Endothelial cell of umbilical vein (primary cell): ENCODE data around the gene SYNGR3.

Experiments
- EZH2 ChIP-seq: IDR thresholded peaks from 2 replicates; pipeline ENCODE4 v1.6.1; 2012; ENCODE audit warnings: borderline replicate concordance, low read depth, mild to moderate bottlenecking, moderate library complexity, low read length, inconsistent platforms; ENCODE audit not compliant: severe bottlenecking
- TF ChIP-seq, protein P1 (sequence below), 2 donors: IDR thresholded peaks; 1 replicate in 1 of 2; 2 replicates in 1 of 2; pipeline ENCODE4 v1.5.1; 2011; ENCODE audit warnings: low read length in 2 of 2, mild to moderate bottlenecking in 2 of 2, moderate library complexity in 2 of 2, control low read depth in 1 of 2, inconsistent platforms in 1 of 2, low read depth in 1 of 2; ENCODE audit not compliant: insufficient read depth in 1 of 2; ENCODE audit errors: extremely low read depth in 1 of 2

- TF ChIP-seq, protein P1, sequence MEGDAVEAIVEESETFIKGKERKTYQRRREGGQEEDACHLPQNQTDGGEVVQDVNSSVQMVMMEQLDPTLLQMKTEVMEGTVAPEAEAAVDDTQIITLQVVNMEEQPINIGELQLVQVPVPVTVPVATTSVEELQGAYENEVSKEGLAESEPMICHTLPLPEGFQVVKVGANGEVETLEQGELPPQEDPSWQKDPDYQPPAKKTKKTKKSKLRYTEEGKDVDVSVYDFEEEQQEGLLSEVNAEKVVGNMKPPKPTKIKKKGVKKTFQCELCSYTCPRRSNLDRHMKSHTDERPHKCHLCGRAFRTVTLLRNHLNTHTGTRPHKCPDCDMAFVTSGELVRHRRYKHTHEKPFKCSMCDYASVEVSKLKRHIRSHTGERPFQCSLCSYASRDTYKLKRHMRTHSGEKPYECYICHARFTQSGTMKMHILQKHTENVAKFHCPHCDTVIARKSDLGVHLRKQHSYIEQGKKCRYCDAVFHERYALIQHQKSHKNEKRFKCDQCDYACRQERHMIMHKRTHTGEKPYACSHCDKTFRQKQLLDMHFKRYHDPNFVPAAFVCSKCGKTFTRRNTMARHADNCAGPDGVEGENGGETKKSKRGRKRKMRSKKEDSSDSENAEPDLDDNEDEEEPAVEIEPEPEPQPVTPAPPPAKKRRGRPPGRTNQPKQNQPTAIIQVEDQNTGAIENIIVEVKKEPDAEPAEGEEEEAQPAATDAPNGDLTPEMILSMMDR (IDR thresholded peaks at IDR 0.05; ENCODE audit: extremely low read depth in 1 of 2, insufficient read depth in 1 of 2, low read depth in 1 of 2, low read length in 2 of 2): no peak
- TF ChIP-seq EZH2: no peak
These were observed 5.2 kb upstream of the SYNGR3 start for GRCh38 chr16:1984347-1985225.
